K562 (cell line): ENCODE data around the gene KCNQ5. TPM values are rescaled to one million over a fixed set of nuclear protein-coding genes. Genes with fewer than 3 reads are reported as not detected.

Source experiments
- ATAC-seq: fragments of 200-7000 bp; cut with Tn5 transposase; 3 replicates; pipeline ENCODE4 v1.9.1; 2020; ENCODE audit warnings: moderate library complexity
- BruUV-seq: library from RNA; stranded (reverse); fragments of 400-500 nt; replicated peaks from 2 replicates; lab custom pipeline; 2021; lab: Mats Ljungman, UMichigan
- CTCF ChIA-PET: fragments of 300-600 bp; formaldehyde crosslinking; extraction: SDS; loops from one replicate; lab custom pipeline; 2021; ENCODE audit warnings: low intra/inter-chr PET ratio; lab: Yijun Ruan, JAX
- POLR2A ChIA-PET: fragments of 300-600, 350-650 bp; sonication (Branson Sonifier 250); formaldehyde crosslinking; extraction: SDS; loops from one replicate; lab custom pipeline; 2021; ENCODE audit warnings: antibody characterized with exemption, inconsistent platforms; lab: Yijun Ruan, JAX
- DNase-seq, 4 experiments: peaks; one replicate each; pipeline versions ENCODE4 v3.0.0 to v3.0.0-alpha.2; 2011 to 2018; ENCODE audit warnings: low spot score in 3 of 4, mixed read lengths in 3 of 4; ENCODE audit errors: extremely low read depth in 1 of 4
- FAIRE-seq: peaks from 2 replicates; lab custom pipeline; 2011; peaks lifted over from hg19 to GRCh38; lab: Jason Lieb, UNC
- H2AFZ ChIP-seq: 2 replicates; pipeline ENCODE4 v1.6.0; 2011; ENCODE audit warnings: low read depth, low read length, control low read depth, inconsistent platforms
- H3K27ac ChIP-seq: fragments of 200-600 bp; 3 replicates; pipeline ENCODE4 v1.8.0; 2011; ENCODE audit warnings: low read depth, mild to moderate bottlenecking, control low read depth, inconsistent platforms, low read length, moderate library complexity, mixed read lengths; ENCODE audit errors: extremely low read depth
- H3K27me3 ChIP-seq, 2 experiments: fragments of 300-600 bp in 1 of 2; 2 replicates in 1 of 2; 3 replicates in 1 of 2; pipeline versions ENCODE4 v1.6.0 to v1.8.0; 2011; ENCODE audit warnings: inconsistent platforms in 2 of 2, low read length in 2 of 2, mild to moderate bottlenecking in 1 of 2, mixed read lengths in 1 of 2, moderate library complexity in 1 of 2; ENCODE audit not compliant: control insufficient read depth in 2 of 2, insufficient read depth in 2 of 2
- H3K36me3 ChIP-seq: fragments of 300-600 bp; 3 replicates; pipeline ENCODE4 v1.8.0; 2011; ENCODE audit warnings: mild to moderate bottlenecking, low read length, inconsistent platforms; ENCODE audit not compliant: control insufficient read depth, insufficient read depth
- H3K4me1 ChIP-seq, 2 experiments: fragments of 200-600 bp in 1 of 2; replicated peaks in 1 of 2; 2 replicates in 1 of 2; 3 replicates in 1 of 2; pipeline versions ENCODE4 v1.5.1 to v1.8.0; 2011; ENCODE audit warnings: inconsistent platforms in 2 of 2, low read length in 2 of 2, mild to moderate bottlenecking in 1 of 2, mixed read lengths in 1 of 2, moderate library complexity in 1 of 2; ENCODE audit not compliant: control insufficient read depth in 2 of 2, insufficient read depth in 2 of 2
- H3K4me2 ChIP-seq: 2 replicates; pipeline ENCODE4 v1.6.1; 2011; ENCODE audit warnings: low read length, control low read depth, inconsistent platforms, mixed read lengths; ENCODE audit not compliant: insufficient read depth
- H3K4me3 ChIP-seq: fragments of 200-600 bp; sonication (generic), shearing (Covaris generic); 2 replicates; pipeline ENCODE4 v1.5.1; 2016; ENCODE audit warnings: control low read depth, inconsistent platforms
- H3K79me2 ChIP-seq: fragments of 200-600 bp; 3 replicates; pipeline ENCODE4 v1.8.0; 2011; ENCODE audit warnings: low read length, inconsistent platforms; ENCODE audit not compliant: control insufficient read depth, insufficient read depth
- H3K9ac ChIP-seq, 2 experiments: 2 replicates each; pipeline versions ENCODE4 v1.6.0 to v1.6.1; 2011; ENCODE audit warnings: low read depth in 2 of 2, low read length in 2 of 2, control low read depth in 1 of 2, inconsistent platforms in 1 of 2, mild to moderate bottlenecking in 1 of 2, mixed read lengths in 1 of 2; ENCODE audit not compliant: insufficient read depth in 1 of 2
- H3K9me1 ChIP-seq: one replicate; pipeline ENCODE4 v1.6.0; 2011; ENCODE audit warnings: inconsistent platforms, mild to moderate bottlenecking, low read length, moderate library complexity; ENCODE audit not compliant: control insufficient read depth, insufficient read depth
- H3K9me3 ChIP-seq: replicated peaks from 2 replicates; pipeline ENCODE4 v1.5.1; 2011; ENCODE audit warnings: low read depth, low read length, inconsistent platforms; ENCODE audit not compliant: control insufficient read depth, insufficient read depth
- H4K20me1 ChIP-seq: replicated peaks from 2 replicates; pipeline ENCODE4 v1.6.1; 2011; ENCODE audit warnings: low read length, inconsistent platforms, mixed read lengths; ENCODE audit not compliant: control insufficient read depth, insufficient read depth
- C11orf30 ChIP-seq: fragments of 450-650 bp; IDR thresholded peaks from 2 replicates; pipeline ENCODE4 v1.6.1; 2016; ENCODE audit warnings: low read depth, mild to moderate bottlenecking
- CREB3L1 ChIP-seq: fragments of 450-650 bp; IDR thresholded peaks from 2 replicates; pipeline ENCODE4 v1.6.1; 2014; ENCODE audit warnings: low read depth, mild to moderate bottlenecking, moderate library complexity, borderline replicate concordance
- NFE2 ChIP-seq: IDR thresholded peaks from 2 replicates; pipeline ENCODE4 v1.6.1; 2014; ENCODE audit warnings: antibody characterized with exemption, low read depth
- NR3C1 ChIP-seq: sonication (generic); formaldehyde crosslinking; IDR thresholded peaks from 2 replicates; pipeline ENCODE4 v1.8.1; 2022; ENCODE audit warnings: missing genetic modification reagents
- PPARD ChIP-seq: fragments of 250-450 bp; sonication (Bioruptor Pico); IDR thresholded peaks from 2 replicates; pipeline ENCODE4 v1.8.0; 2022; ENCODE audit warnings: inconsistent platforms, mild to moderate bottlenecking, moderate library complexity
- ZFX ChIP-seq: sonication (generic); formaldehyde crosslinking; IDR thresholded peaks from 2 replicates; pipeline ENCODE4 v1.8.0; 2022; ENCODE audit warnings: mild to moderate bottlenecking, missing genetic modification reagents, moderate library complexity
- ZNF316 ChIP-seq: fragments of 450-650 bp; IDR thresholded peaks from 2 replicates; pipeline ENCODE4 v1.6.1; 2016
- WGBS: fragments of 100-300 bp; shearing (Covaris generic); methylation state at CpG from one replicate; pipeline ENCODE4 v1.1.6; 2016; ENCODE audit warnings: low coverage, mixed read lengths; ENCODE audit not compliant: insufficient coverage; ENCODE audit errors: missing lambda C conversion rate; 5-methylcytosine and 5-hydroxymethylcytosine counted together
- in situ Hi-C: fragments of 300-500 bp; cut with MboI; formaldehyde crosslinking; loops from 4 replicates; pipeline ENCODE4 v1.15.0; 2018; ENCODE audit warnings: inconsistent platforms, mixed read lengths
- intact Hi-C: fragments of 100-400 bp; cut with micrococcal nuclease; formaldehyde crosslinking; loops from 2 replicates; pipeline ENCODE4 v1.14.2; 2022
- polyA plus RNA-seq, 8 experiments: library from polyadenylated mRNA; depleted of rRNA in 4 of 8; stranded (reverse) in 5 of 8; unstranded in 3 of 8; fragments of >200 nt; fragmentation: Nextera tagmentation in 2 of 8; fragmentation: Illumina TruSeq in 1 of 8; extraction: Ambion mirVana in 2 of 8; extraction: Trizol in 1 of 8; gene quantifications; 2 replicates each; pipeline versions ENCODE4 v1.2.1 to v1.2.3, GENCODE V29; 2011 to 2014; ENCODE audit warnings: inconsistent platforms in 1 of 8, missing spikeins in 1 of 8
- total RNA-seq, 7 experiments: library from RNA; depleted of rRNA in 6 of 7; stranded (reverse); fragments of >200 nt in 6 of 7; fragmentation: Illumina TruSeq in 2 of 7; extraction: Trizol in 2 of 7; gene quantifications; 2 replicates each; pipeline versions ENCODE4 v1.2.1 to v1.2.3, GENCODE V29; 2011 to 2021; ENCODE audit warnings: low replicate concordance in 1 of 7

Gene KCNQ5
- total and polyA plus RNA-seq, 9 of the 15 experiments (the other 6 are each of a cell fraction or from before 2014, with no cell fraction given), result 0.31 to 5.9 (median 2.6) TPM

- peaks cover 0 to 6% of the 10 kb centered on the region in 2 experiments; a peak in 2 of 5 replicates for H3K4me1 ChIP-seq
- BruUV-seq, result no TSS peak
- H3K4me2 ChIP-seq, result no peak overlapping the region
- POLR2A ChIA-PET, result interaction anchor here (2.2 kb wide), 1 partner anchor 10 kb away, joined by 6 read pairs; no protein-coding TSS in a partner anchor
- no peaks in the 10 kb centered on the region for H3K36me3 ChIP-seq
- no peak for DNase-seq
- WGBS, result 22% methylated on average over 2 of the region's 2 CpGs
- in situ Hi-C loops, result no loop called here
- H3K9ac ChIP-seq, result no peak overlapping the region
- no peak for FAIRE-seq
- no peaks in the 10 kb centered on the region for H3K27me3 ChIP-seq
- intact Hi-C loops, result no loop called here
- H3K4me3 ChIP-seq, result no peak overlapping the region
- H3K9me3 ChIP-seq, result no peaks in the 10 kb centered on the region
- CTCF ChIA-PET, result no interaction called here
- no peak overlapping the region for H3K27ac ChIP-seq
- ATAC-seq, result no peak
- TF ChIP-seq ZFX (CRISPR knock-in tag), result no peak
- TF ChIP-seq ZNF316, result 0 out of 2 replicates have a peak, but pooled peaks have one; percentile 32
- TF ChIP-seq C11orf30, result peak; percentile 31
- TF ChIP-seq CREB3L1, result no peak
- no peak for TF ChIP-seq NR3C1 (CRISPR knock-in tag)
- peak; percentile 32; the same call in 1 of the 2 replicates for TF ChIP-seq NFE2
- TF ChIP-seq PPARD (CRISPR knock-in tag), result no peak
- no peak overlapping the region for H2AFZ ChIP-seq
- H3K79me2 ChIP-seq, result no peaks in the 10 kb centered on the region
- H3K9me1 ChIP-seq, result no peaks in the 10 kb centered on the region
- no peaks in the 10 kb centered on the region for H4K20me1 ChIP-seq
Measured at GRCh38 chr6:72952808-72953630, 331.2 kb downstream of the KCNQ5 start.
